HEK293 (cell line): ENCODE measurements around the gene PDE4D.

Experiments used
- CTCF ChIA-PET: fragments of 350-600 bp; formaldehyde crosslinking; extraction: SDS; loops from one replicate; lab custom pipeline; 2021; ENCODE audit warnings: antibody characterized with exemption; lab: Yijun Ruan, JAX
- POLR2A ChIA-PET: fragments of 300-600 bp; formaldehyde crosslinking; extraction: SDS; loops from one replicate; lab custom pipeline; 2020; ENCODE audit warnings: antibody characterized with exemption, inconsistent platforms; lab: Yijun Ruan, JAX
- H3K27ac ChIP-seq: fragments of 200-500 bp; sonication (Bioruptor generic); 2 replicates; pipeline ENCODE4 v1.5.1; 2014; ENCODE audit warnings: low read depth, low read length, control low read depth, inconsistent platforms; ENCODE audit errors: extremely low read depth
- H3K36me3 ChIP-seq, 2 experiments: fragments of 200-500 bp in 1 of 2; sonication (Bioruptor generic) in 1 of 2; 1 replicate in 1 of 2; 2 replicates in 1 of 2; pipeline ENCODE4 v1.5.1; 2014 to 2017; ENCODE audit warnings: inconsistent platforms in 2 of 2, low read length in 2 of 2; ENCODE audit not compliant: control insufficient read depth in 2 of 2, insufficient read depth in 1 of 2
- H3K4me1 ChIP-seq: fragments of 200-500 bp; sonication (Bioruptor generic); 2 replicates; pipeline ENCODE4 v1.5.1; 2014; ENCODE audit warnings: mild to moderate bottlenecking, low read length, inconsistent platforms; ENCODE audit not compliant: control insufficient read depth, insufficient read depth
- H3K4me3 ChIP-seq: 2 replicates; pipeline ENCODE4 v1.5.1; 2011; ENCODE audit warnings: low read depth, mild to moderate bottlenecking, control low read depth, low read length, moderate library complexity
- H3K9me3 ChIP-seq: fragments of 200-500 bp; sonication (Bioruptor generic); 2 replicates; pipeline ENCODE4 v1.5.1; 2014; ENCODE audit warnings: low read depth, low read length, inconsistent platforms; ENCODE audit not compliant: control insufficient read depth, insufficient read depth
- AEBP2 ChIP-seq: fragments of 450-650 bp; formaldehyde crosslinking; IDR thresholded peaks from 2 replicates; pipeline ENCODE4 v1.5.1; 2016; ENCODE audit warnings: missing biosample characterization, missing genetic modification characterization, borderline replicate concordance
- BCL6B ChIP-seq: fragments of 450-650 bp; formaldehyde crosslinking; IDR thresholded peaks from 2 replicates; pipeline ENCODE4 v1.5.1; 2017; ENCODE audit warnings: missing biosample characterization, missing genetic modification characterization
- FEZF1 ChIP-seq: fragments of 450-650 bp; formaldehyde crosslinking; IDR thresholded peaks from 2 replicates; pipeline ENCODE4 v1.5.1; 2016; ENCODE audit warnings: missing biosample characterization, missing genetic modification characterization
- KLF8 ChIP-seq: fragments of 450-650 bp; formaldehyde crosslinking; IDR thresholded peaks from 2 replicates; pipeline ENCODE4 v1.5.1; 2016; ENCODE audit warnings: missing biosample characterization, missing genetic modification characterization
- OSR2 ChIP-seq: fragments of 450-650 bp; formaldehyde crosslinking; IDR thresholded peaks from 2 replicates; pipeline ENCODE4 v1.5.1; 2016; ENCODE audit warnings: missing biosample characterization, missing genetic modification characterization
- OVOL3 ChIP-seq: fragments of 450-650 bp; formaldehyde crosslinking; IDR thresholded peaks from 2 replicates; pipeline ENCODE4 v1.5.1; 2016; ENCODE audit warnings: missing biosample characterization, missing genetic modification characterization
- PRDM6 ChIP-seq: fragments of 450-650 bp; formaldehyde crosslinking; IDR thresholded peaks from 2 replicates; pipeline ENCODE4 v1.5.1; 2017; ENCODE audit warnings: missing biosample characterization, missing genetic modification characterization
- SCRT1 ChIP-seq: fragments of 450-650 bp; formaldehyde crosslinking; IDR thresholded peaks from 2 replicates; pipeline ENCODE4 v1.5.1; 2016; ENCODE audit warnings: missing biosample characterization, missing genetic modification characterization, borderline replicate concordance
- SP7 ChIP-seq: fragments of 450-650 bp; formaldehyde crosslinking; IDR thresholded peaks from 2 replicates; pipeline ENCODE4 v1.5.1; 2016; ENCODE audit warnings: missing biosample characterization, missing genetic modification characterization
- ZBTB21 ChIP-seq: fragments of 450-650 bp; formaldehyde crosslinking; IDR thresholded peaks from 2 replicates; pipeline ENCODE4 v1.5.1; 2017; ENCODE audit warnings: missing biosample characterization, missing genetic modification characterization
- ZNF148 ChIP-seq: fragments of 450-650 bp; formaldehyde crosslinking; IDR thresholded peaks from 2 replicates; pipeline ENCODE4 v1.5.0; 2017; ENCODE audit warnings: missing biosample characterization, missing genetic modification characterization, borderline replicate concordance
- ZNF157 ChIP-seq: fragments of 450-650 bp; formaldehyde crosslinking; IDR thresholded peaks from 2 replicates; pipeline ENCODE4 v1.5.1; 2016; ENCODE audit warnings: missing biosample characterization, missing genetic modification characterization
- ZNF248 ChIP-seq: fragments of 450-650 bp; formaldehyde crosslinking; IDR thresholded peaks from 2 replicates; pipeline ENCODE4 v1.5.1; 2017; ENCODE audit warnings: missing biosample characterization, missing genetic modification characterization
- ZNF416 ChIP-seq: fragments of 450-650 bp; formaldehyde crosslinking; IDR thresholded peaks from 2 replicates; pipeline ENCODE4 v1.5.1; 2016; ENCODE audit warnings: missing biosample characterization, missing genetic modification characterization
- ZNF510 ChIP-seq: fragments of 450-650 bp; formaldehyde crosslinking; IDR thresholded peaks from 2 replicates; pipeline ENCODE4 v1.5.1; 2018; ENCODE audit warnings: mild to moderate bottlenecking, missing genetic modification characterization, missing biosample characterization; ENCODE audit not compliant: insufficient replicate concordance
- ZNF701 ChIP-seq: fragments of 450-650 bp; formaldehyde crosslinking; IDR thresholded peaks from 2 replicates; pipeline ENCODE4 v1.5.1; 2016; ENCODE audit warnings: missing biosample characterization, missing genetic modification characterization
- ZNF704 ChIP-seq: fragments of 450-650 bp; formaldehyde crosslinking; IDR thresholded peaks from 2 replicates; pipeline ENCODE4 v1.5.1; 2016; ENCODE audit warnings: missing biosample characterization, missing genetic modification characterization

PDE4D gene

GRCh38 chr5:59600998-59601397, 292.5 kb downstream of the PDE4D start:
- Histone ChIP-seq H3K4me3 (no peak overlapping the region), H3K27ac (no peak overlapping the region), H3K4me1 (peaks cover 12% of the 10 kb centered on the region), H3K9me3 (no peaks in the 10 kb centered on the region), H3K36me3 (no peaks in the 10 kb centered on the region)
- TF ChIP-seq PRDM6 (tag by site-specific recombination) (peak; percentile 26; the same call in 1 of the 2 replicates), OSR2 (tag by site-specific recombination) (peak; percentile 52), BCL6B (tag by site-specific recombination) (peak; percentile 39; the same call in 1 of the 2 replicates), ZNF416 (tag by site-specific recombination) (no peak), SP7 (peak; percentile 66)
- CTCF ChIA-PET: interaction anchor here (0.7 to 1.0 kb wide), 3 partner anchors 9 to 209 kb away, joined by 3 read pairs; no protein-coding TSS in a partner anchor
- POLR2A ChIA-PET: no interaction called here

- H3K9me3 ChIP-seq: no peaks in the 10 kb centered on the region
- peaks cover 12% of the 10 kb centered on the region for H3K4me1 ChIP-seq
- ChIA-PET CTCF (interaction anchor here (0.8 kb wide), 1 partner anchor 72 kb away, joined by 3 read pairs; no protein-coding TSS in a partner anchor), POLR2A (no interaction called here)
- H3K36me3 ChIP-seq: no peaks in the 10 kb centered on the region
- no peak overlapping the region for H3K4me3 ChIP-seq
- TF ChIP-seq FEZF1 (tag by site-specific recombination): no peak
- TF ChIP-seq ZNF701: no peak
- no peak for TF ChIP-seq KLF8 (tag by site-specific recombination)
- no peak for TF ChIP-seq ZNF704 (tag by site-specific recombination)
- TF ChIP-seq AEBP2: no peak
- no peak for TF ChIP-seq OVOL3 (tag by site-specific recombination)
- TF ChIP-seq ZNF148: no peak
- no peak for TF ChIP-seq ZNF248 (tag by site-specific recombination)
- no peak for TF ChIP-seq ZNF157 (tag by site-specific recombination)
- TF ChIP-seq ZNF510 (tag by site-specific recombination): no peak
- TF ChIP-seq ZBTB21 (tag by site-specific recombination): no peak
- TF ChIP-seq SCRT1 (tag by site-specific recombination): no peak
- no peak overlapping the region for H3K27ac ChIP-seq
Observed at GRCh38 chr5:59600153-59600552, 293.4 kb downstream of the PDE4D start.
